HUES6 (cell line): ENCODE data around the gene RARRES1.

Experiments used
- H3K27ac ChIP-seq: 2 replicates; pipeline ENCODE4 v1.7.0; 2013; ENCODE audit warnings: low read depth, mild to moderate bottlenecking, low read length, inconsistent platforms
- H3K27me3 ChIP-seq: 2 replicates; pipeline ENCODE4 v1.6.1; 2013; ENCODE audit warnings: low read length; ENCODE audit not compliant: control insufficient read depth, insufficient read depth
- H3K36me3 ChIP-seq: 2 replicates; pipeline ENCODE4 v1.6.1; 2013; ENCODE audit warnings: low read length; ENCODE audit not compliant: control insufficient read depth, insufficient read depth
- H3K4me1 ChIP-seq: 2 replicates; pipeline ENCODE4 v1.6.1; 2013; ENCODE audit warnings: low read length; ENCODE audit not compliant: control insufficient read depth, insufficient read depth
- H3K4me3 ChIP-seq: 2 replicates; pipeline ENCODE4 v1.5.1; 2013; ENCODE audit warnings: low read depth, low read length
- H3K9ac ChIP-seq: one replicate; pipeline ENCODE4 v1.6.1; 2013; ENCODE audit warnings: mild to moderate bottlenecking, low read length
- H3K9me3 ChIP-seq: 2 replicates; pipeline ENCODE4 v1.6.1; 2013; ENCODE audit warnings: low read depth, low read length; ENCODE audit not compliant: control insufficient read depth, insufficient read depth

RARRES1 gene

DNA sequence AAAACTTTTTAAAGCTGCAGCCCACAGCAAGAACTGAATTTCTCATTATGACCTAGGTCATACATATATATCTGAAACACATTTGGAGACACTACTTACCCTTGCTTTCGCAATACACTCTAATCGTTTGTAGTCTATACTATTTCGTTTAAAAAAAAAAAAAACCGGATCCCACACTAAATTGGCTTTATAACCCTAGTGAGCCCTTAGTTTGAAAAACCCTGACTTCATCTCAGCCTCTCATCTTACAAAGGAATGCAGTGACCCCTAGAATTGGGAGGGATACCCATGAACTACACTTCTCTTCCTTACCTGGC, 4.2 kb downstream of the RARRES1 start:
- no peak overlapping the region for H3K4me3 ChIP-seq
- H3K27me3 ChIP-seq: peaks cover 22% of the 10 kb centered on the region
- H3K36me3 ChIP-seq: no peaks in the 10 kb centered on the region
- no peak overlapping the region for H3K9ac ChIP-seq
- peaks cover 9% of the 10 kb centered on the region for H3K4me1 ChIP-seq
- no peak overlapping the region for H3K27ac ChIP-seq
- H3K9me3 ChIP-seq: no peaks in the 10 kb centered on the region

- peaks cover 16% of the 10 kb centered on the region for H3K27me3 ChIP-seq
- H3K36me3 ChIP-seq: no peaks in the 10 kb centered on the region
- H3K4me1 ChIP-seq: peaks cover 9% of the 10 kb centered on the region
- H3K9ac ChIP-seq: no peak overlapping the region
- no peak overlapping the region for H3K4me3 ChIP-seq
- no peak overlapping the region for H3K27ac ChIP-seq
- H3K9me3 ChIP-seq: no peaks in the 10 kb centered on the region
Measured at GRCh38 chr3:158727206-158728060, 4.8 kb downstream of the RARRES1 start.

DNA sequence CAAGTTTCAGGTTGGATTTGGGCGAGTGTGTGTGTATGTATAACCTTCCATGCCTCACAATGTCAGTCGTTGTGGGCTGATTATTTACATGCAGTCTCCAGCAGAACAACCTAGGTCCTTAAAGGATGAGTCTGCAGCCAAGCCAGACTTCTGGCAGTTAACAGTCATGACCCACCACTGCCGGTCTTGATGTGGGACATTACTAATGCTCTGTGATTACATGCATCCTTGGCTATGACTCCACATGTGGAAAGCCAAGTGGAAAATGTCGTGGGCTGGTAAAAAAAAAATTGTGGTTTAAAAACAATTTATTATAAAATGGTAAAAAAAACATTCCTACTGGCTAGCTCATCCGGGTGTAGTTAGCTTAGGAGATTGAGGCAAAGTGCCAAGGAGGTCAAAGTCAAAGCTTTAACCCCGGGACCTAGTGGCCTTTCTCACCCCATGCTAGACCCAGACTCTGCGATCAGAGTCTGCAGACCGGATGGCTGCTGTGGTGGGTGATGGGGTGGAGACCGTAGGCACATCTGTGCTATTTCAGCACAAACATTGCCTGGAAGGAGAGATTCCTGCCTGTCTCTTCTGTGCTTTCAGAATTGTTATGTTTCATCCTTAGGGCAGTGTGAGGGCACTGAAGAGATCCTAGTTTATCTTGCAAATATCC, 6.8 kb downstream of the RARRES1 start:
- no peak overlapping the region for H3K4me3 ChIP-seq
- peaks cover 3% of the 10 kb centered on the region for H3K4me1 ChIP-seq
- no peak overlapping the region for H3K9ac ChIP-seq
- H3K27ac ChIP-seq: no peak overlapping the region
- no peaks in the 10 kb centered on the region for H3K9me3 ChIP-seq
- H3K27me3 ChIP-seq: no peaks in the 10 kb centered on the region
- peaks cover 3% of the 10 kb centered on the region; the same call in 1 of the 2 replicates for H3K36me3 ChIP-seq

GRCh38 chr3:158723991-158724390, 8.3 kb downstream of the RARRES1 start:
- H3K27ac ChIP-seq: no peak overlapping the region

DNA sequence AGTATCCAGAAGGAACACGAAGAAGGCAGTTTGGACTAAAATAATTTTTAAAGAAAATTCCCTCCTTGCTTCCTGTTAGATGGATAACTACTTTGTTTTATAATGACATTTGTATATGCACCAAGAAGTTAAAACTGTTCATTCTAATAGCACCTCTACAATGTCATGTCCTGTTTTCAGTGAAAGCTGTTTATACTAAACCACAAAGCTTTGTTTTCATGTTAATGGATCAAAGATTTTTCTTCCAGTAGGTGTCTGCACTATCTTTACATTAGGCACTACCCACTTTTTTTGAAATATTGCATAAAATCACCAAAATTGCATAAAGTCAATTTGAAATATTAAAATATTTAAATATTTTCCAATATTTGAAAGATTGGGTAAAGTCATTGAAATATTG, 10.1 kb downstream of the RARRES1 start:
- no peak overlapping the region for H3K27ac ChIP-seq
- no peaks in the 10 kb centered on the region; the same call in 1 of the 2 replicates for H3K4me1 ChIP-seq
- H3K9me3 ChIP-seq: no peaks in the 10 kb centered on the region
- peaks cover 3% of the 10 kb centered on the region; the same call in 1 of the 2 replicates for H3K36me3 ChIP-seq
- no peak overlapping the region for H3K9ac ChIP-seq
- no peak overlapping the region for H3K4me3 ChIP-seq
- no peaks in the 10 kb centered on the region for H3K27me3 ChIP-seq

More at GRCh38 chr3:158723991-158724390, 8.3 kb downstream of the RARRES1 start:
- Histone ChIP-seq H3K9ac (no peak overlapping the region), H3K4me3 (no peak overlapping the region), H3K36me3 (peaks cover 3% of the 10 kb centered on the region; the same call in 1 of the 2 replicates), H3K4me1 (peaks cover 3% of the 10 kb centered on the region), H3K27me3 (no peaks in the 10 kb centered on the region), H3K9me3 (no peaks in the 10 kb centered on the region)

DNA sequence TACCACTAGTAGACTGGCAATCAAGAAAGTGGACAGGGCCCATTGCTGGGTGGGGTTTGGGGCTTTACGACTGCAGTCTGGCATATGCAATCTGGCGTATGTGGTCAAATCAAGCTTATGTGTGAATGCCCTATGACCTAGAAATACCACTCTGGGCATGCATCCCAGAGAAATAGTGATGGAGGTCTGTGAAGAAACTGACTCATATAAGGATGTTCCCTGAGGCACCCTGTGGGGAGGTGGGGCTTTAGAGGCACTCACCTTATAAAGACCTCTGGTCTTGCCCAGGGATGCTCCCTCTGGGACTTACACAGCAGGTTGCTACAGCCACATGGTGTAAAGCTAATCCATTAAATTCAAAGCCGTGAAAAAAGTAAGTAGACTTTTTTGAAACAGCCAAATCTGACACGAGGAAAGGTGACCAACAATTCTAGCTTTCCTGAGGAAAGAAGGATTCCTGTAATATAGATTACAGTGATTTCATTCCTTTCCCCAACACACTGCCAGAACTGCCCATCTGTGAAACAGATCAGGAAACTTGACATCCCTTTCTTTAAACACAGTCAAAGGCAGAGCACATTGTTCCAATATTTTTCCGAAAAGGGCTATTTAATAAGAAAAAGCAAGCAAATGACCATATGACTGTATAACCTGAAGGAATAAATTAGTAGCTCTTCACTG, 13.6 kb downstream of the RARRES1 start:
- no peak overlapping the region for H3K9ac ChIP-seq
- no peaks in the 10 kb centered on the region; the same call in 1 of the 2 replicates for H3K4me1 ChIP-seq
- no peaks in the 10 kb centered on the region for H3K27me3 ChIP-seq
- H3K4me3 ChIP-seq: no peak overlapping the region
- H3K27ac ChIP-seq: no peak overlapping the region
- peaks cover 3% of the 10 kb centered on the region; the same call in 1 of the 2 replicates for H3K36me3 ChIP-seq
- no peaks in the 10 kb centered on the region for H3K9me3 ChIP-seq

GRCh38 chr3:158717576-158717975, 14.7 kb downstream of the RARRES1 start:
- Histone ChIP-seq H3K36me3 (peaks cover 3% of the 10 kb centered on the region; the same call in 1 of the 2 replicates), H3K9ac (no peak overlapping the region), H3K4me1 (peaks cover 7% of the 10 kb centered on the region)

DNA sequence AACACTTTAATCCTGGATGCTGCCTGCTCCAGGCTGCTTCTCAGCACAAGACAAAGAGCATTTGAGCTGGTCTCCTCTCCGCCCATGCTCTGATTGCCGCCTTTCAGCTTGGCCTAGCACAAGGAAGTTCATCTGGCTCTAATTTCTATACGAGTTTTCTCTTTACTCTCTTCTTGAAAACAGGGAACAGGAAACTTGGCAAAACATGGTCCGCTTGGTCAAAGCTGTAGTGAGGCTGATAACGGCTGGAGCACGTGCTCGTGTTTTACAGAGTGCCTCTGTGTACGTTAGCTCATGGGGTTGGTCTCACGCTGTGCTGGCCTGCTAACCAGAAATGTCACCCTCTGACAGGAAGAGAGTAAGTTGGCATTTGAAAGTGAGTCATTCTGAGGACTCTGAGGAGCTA, 19.2 kb downstream of the RARRES1 start:
- H3K27ac ChIP-seq: peak overlapping the region; percentile 5; the same call in 1 of the 2 replicates
- no peak overlapping the region for H3K4me3 ChIP-seq
- peaks cover 15% of the 10 kb centered on the region for H3K4me1 ChIP-seq

More at GRCh38 chr3:158717576-158717975, 14.7 kb downstream of the RARRES1 start:
- H3K9me3 ChIP-seq: no peaks in the 10 kb centered on the region
- no peak overlapping the region for H3K27ac ChIP-seq
- no peaks in the 10 kb centered on the region for H3K27me3 ChIP-seq
- no peak overlapping the region for H3K4me3 ChIP-seq

DNA sequence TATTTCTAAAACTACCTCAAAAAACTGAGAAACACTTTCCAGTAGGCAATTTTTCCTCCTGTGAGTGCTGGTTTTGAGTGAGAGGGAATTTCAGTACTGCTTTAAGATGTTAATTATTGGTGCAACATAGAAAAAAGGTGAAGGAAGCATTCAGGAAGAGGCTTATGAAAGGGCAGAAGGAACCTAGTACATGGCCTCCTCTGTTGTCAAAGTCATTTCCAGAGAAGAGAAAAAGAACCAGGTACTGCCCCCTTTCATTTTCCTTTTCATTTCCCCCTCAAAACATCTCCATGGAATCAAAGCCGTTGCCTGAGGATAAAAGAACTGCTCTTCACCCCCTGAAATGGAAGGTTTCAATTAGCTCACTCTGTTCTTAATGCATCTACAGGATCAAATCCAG, 19.8 kb downstream of the RARRES1 start:
- Histone ChIP-seq H3K27me3 (no peaks in the 10 kb centered on the region), H3K27ac (peak overlapping the region; percentile 5; the same call in 1 of the 2 replicates), H3K4me3 (no peak overlapping the region), H3K4me1 (peaks cover 15% of the 10 kb centered on the region), H3K36me3 (peaks cover 16% of the 10 kb centered on the region), H3K9me3 (no peaks in the 10 kb centered on the region), H3K9ac (no peak overlapping the region)

More for the DNA sequence above, 19.2 kb downstream of the RARRES1 start:
- Histone ChIP-seq H3K9ac (peak overlapping the region; percentile 29), H3K27me3 (no peaks in the 10 kb centered on the region), H3K36me3 (peaks cover 10% of the 10 kb centered on the region), H3K9me3 (no peaks in the 10 kb centered on the region)

DNA sequence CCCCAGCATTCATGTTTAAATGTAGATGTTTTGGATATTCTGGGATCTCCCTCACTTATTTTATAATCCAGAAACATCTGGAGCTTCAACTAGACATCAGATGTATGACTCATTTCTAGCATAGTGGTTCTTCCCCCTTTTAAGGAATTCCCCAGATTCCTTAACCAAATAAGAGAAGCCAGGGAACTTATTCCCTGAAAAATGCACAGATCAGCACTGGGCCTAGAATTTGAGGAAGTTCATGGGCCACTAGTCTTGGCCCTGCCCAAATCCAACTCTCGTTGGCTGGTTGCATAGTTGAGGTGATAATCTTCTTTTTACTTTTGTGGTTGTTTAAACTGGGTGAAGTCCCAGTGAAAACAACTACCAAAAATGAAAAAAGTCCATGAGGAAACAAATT, 20.4 kb downstream of the RARRES1 start:
- H3K4me3 ChIP-seq: no peak overlapping the region
- peaks cover 15% of the 10 kb centered on the region for H3K4me1 ChIP-seq
- H3K27me3 ChIP-seq: no peaks in the 10 kb centered on the region
- H3K36me3 ChIP-seq: peaks cover 18% of the 10 kb centered on the region
- no peak overlapping the region for H3K27ac ChIP-seq
- no peak overlapping the region for H3K9ac ChIP-seq
- H3K9me3 ChIP-seq: no peaks in the 10 kb centered on the region
